Myometrial cell (primary cell): ENCODE measurements around the gene PAIP1. TPM values are rescaled to one million over a fixed set of nuclear protein-coding genes. Genes with fewer than 3 reads are reported as not detected.

Experiments
- total RNA-seq: library from RNA; depleted of rRNA; stranded (reverse); fragments of >200 nt; gene quantifications from 2 replicates; pipeline ENCODE4 v1.2.3, GENCODE V29; 2015

The PAIP1 gene
- total RNA-seq: 61.1 and 85.8 TPM in 2 replicates

GRCh38 chr5:43556857-43557542, at the start of gene PAIP1:
TSS of gene PAIP1 (minus strand) at chr5:43557077. CDS start at chr5:43556846, 231 bp downstream.

GRCh38 chr5:43602461-43603343, 45.8 kb upstream of the PAIP1 start, which contains the start of gene NNT:
TSS of gene NNT (plus strand) at chr5:43603180. CDS start at chr5:43609196, 6,016 bp downstream.

GRCh38 chr5:43514816-43515677, 41.8 kb downstream of the PAIP1 start, which contains the start of gene C5orf34:
TSS of gene C5orf34 (minus strand) at chr5:43515148. CDS start at chr5:43509339, 5,809 bp downstream.

GRCh38 chr5:43483298-43484105, 73.4 kb downstream of the PAIP1 start, which contains the start of gene TMEM267:
TSS of gene TMEM267 (minus strand) at chr5:43483865. CDS start at chr5:43453969, 29,896 bp downstream.

Other genes starting within 250 kb of the PAIP1 start
- gene HMGCS1, start 243.7 kb downstream of the PAIP1 start, total RNA-seq: 162 and 180 TPM in 2 replicates
- 0.71 and 0.86 TPM in 2 replicates for gene CCL28, start 144.7 kb downstream of the PAIP1 start, total RNA-seq
- 12.9 and 19.6 TPM in 2 replicates for gene TMEM267, start 73.2 kb downstream of the PAIP1 start, total RNA-seq
- 3.7 and 8.5 TPM in 2 replicates for gene C5orf34, start 41.9 kb downstream of the PAIP1 start, total RNA-seq
- 30.3 and 34.0 TPM in 2 replicates for gene NNT, start 46.1 kb upstream of the PAIP1 start, total RNA-seq